ENCODE results near the gene PPP1R1C. TPM values are rescaled to one million over a fixed set of nuclear protein-coding genes. Genes with fewer than 3 reads are reported as not detected.

PPP1R1C gene
- total RNA-seq, 1 experiment from 2014 or later, result 3.4 TPM

- H3K36me3 Mint-ChIP-seq, result no peaks in the 10 kb centered on the region
- TF ChIP-seq ZNF281 (CRISPR knock-in tag; IDR thresholded peaks at IDR 0.05) (no peak), USF1 (CRISPR knock-in tag; IDR thresholded peaks at IDR 0.05) (no peak), ESRRA (CRISPR knock-in tag; IDR thresholded peaks at IDR 0.05; ENCODE audit: borderline replicate concordance) (no peak), ZNF138 (CRISPR knock-in tag; conservative IDR thresholded peaks at IDR 0.05) (no peak), FOXJ3 (CRISPR knock-in tag; IDR thresholded peaks at IDR 0.05; ENCODE audit: borderline replicate concordance) (no peak), CREB1 (CRISPR knock-in tag; IDR thresholded peaks at IDR 0.05) (no peak), IRF2 (CRISPR knock-in tag; IDR thresholded peaks at IDR 0.05; ENCODE audit: borderline replicate concordance, low read depth) (no peak), ETV6 (CRISPR knock-in tag; IDR thresholded peaks at IDR 0.05) (no peak), ZNF396 (CRISPR knock-in tag; IDR thresholded peaks at IDR 0.05; ENCODE audit: borderline replicate concordance) (no peak)
- ChIA-PET POLR2A (no interaction called here), CTCF (no interaction called here)
- peak overlapping the region; percentile 41; the same call in 1 of the 2 replicates for H3K27ac Mint-ChIP-seq
- ATAC-seq (peak; percentile 85), DNase-seq (ENCODE audit: low spot score) (no peak)
- no peaks in the 10 kb centered on the region for H3K27me3 Mint-ChIP-seq (ENCODE audit: low read depth)
- no peak overlapping the region for H3K4me3 Mint-ChIP-seq
- H3K4me1 Mint-ChIP-seq, result peaks cover 9% of the 10 kb centered on the region
- H3K9me3 Mint-ChIP-seq, result no peaks in the 10 kb centered on the region
These were observed 64.9 kb downstream of the PPP1R1C start for GRCh38 chr2:182050333-182051135.

GRCh38 chr2:182055993-182056392, 70.3 kb downstream of the PPP1R1C start:
- no peaks in the 10 kb centered on the region for H3K9me3 Mint-ChIP-seq
- ChIA-PET POLR2A (no interaction called here), CTCF (no interaction called here)
- no peak for ATAC-seq
- H3K27ac Mint-ChIP-seq, result no peak overlapping the region
- TF ChIP-seq USF2 (CRISPR knock-in tag; IDR thresholded peaks at IDR 0.05) (no peak), MYBL2 (CRISPR knock-in tag; IDR thresholded peaks at IDR 0.05) (no peak), NFATC4 (CRISPR knock-in tag; IDR thresholded peaks at IDR 0.05) (no peak), NR2C2 (CRISPR knock-in tag; IDR thresholded peaks at IDR 0.05) (no peak), ATF1 (CRISPR knock-in tag; IDR thresholded peaks at IDR 0.05) (no peak), FOXJ3 (CRISPR knock-in tag; IDR thresholded peaks at IDR 0.05; ENCODE audit: borderline replicate concordance) (no peak), FOXP1 (CRISPR knock-in tag; IDR thresholded peaks at IDR 0.05; ENCODE audit: borderline replicate concordance) (no peak), FOXK1 (CRISPR knock-in tag; IDR thresholded peaks at IDR 0.05) (no peak), ATF2 (CRISPR knock-in tag; IDR thresholded peaks at IDR 0.05; ENCODE audit: borderline replicate concordance, low read depth) (no peak), NFE2L1 (CRISPR knock-in tag; IDR thresholded peaks at IDR 0.05) (no peak), GABPB1 (CRISPR knock-in tag; IDR thresholded peaks at IDR 0.05) (no peak), ZNF317 (CRISPR knock-in tag; IDR thresholded peaks at IDR 0.05; ENCODE audit: borderline replicate concordance, low read depth) (no peak)
- no peaks in the 10 kb centered on the region for H3K36me3 Mint-ChIP-seq
- H3K4me1 Mint-ChIP-seq, result no peaks in the 10 kb centered on the region
- no peak for DNase-seq (ENCODE audit: low spot score)
- H3K27me3 Mint-ChIP-seq (ENCODE audit: low read depth), result no peaks in the 10 kb centered on the region
- H3K4me3 Mint-ChIP-seq, result no peak overlapping the region
